ENCODE data around the gene FAM3D.

Gene FAM3D

DNA sequence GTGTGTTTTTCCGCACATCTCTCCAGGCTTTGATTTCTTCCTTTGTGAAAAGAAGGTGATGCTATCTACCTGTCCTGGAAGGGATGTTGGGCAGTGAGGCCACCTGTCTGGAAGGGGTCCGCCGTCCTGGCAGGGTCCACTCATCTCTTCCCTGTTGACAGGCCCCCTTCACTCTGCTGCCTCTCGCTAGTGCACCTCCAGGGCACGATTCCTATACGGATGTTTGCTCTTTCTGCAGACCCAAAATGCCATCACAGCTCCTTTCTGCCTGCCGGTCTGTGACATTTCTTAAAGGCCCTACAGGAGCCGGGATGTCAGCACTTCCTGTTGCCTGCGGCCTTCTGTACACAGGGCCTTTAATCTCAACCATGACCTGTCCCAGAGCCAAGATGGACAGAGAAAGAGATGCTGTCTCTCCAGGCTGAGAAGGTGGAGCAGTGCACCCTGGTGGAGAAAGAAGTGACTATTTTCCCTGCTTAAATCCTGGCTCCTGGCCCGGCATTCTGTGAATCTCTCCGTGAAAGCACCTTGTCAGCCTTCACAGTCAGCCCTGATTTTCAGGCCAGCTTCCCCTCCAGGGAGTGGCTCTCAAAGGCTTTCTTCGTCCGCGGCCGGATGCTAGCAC lies 7.4 kb downstream of the FAM3D start:
- Histone ChIP-seq H3K36me3 (no peaks in the 10 kb centered on the region), H3K4me3 (ENCODE audit: low read depth, low read length) (no peak overlapping the region), H3K27me3 (no peaks in the 10 kb centered on the region), H3K9me3 (no peaks in the 10 kb centered on the region), H3K4me1 (no peaks in the 10 kb centered on the region)
- TF ChIP-seq, protein P1, sequence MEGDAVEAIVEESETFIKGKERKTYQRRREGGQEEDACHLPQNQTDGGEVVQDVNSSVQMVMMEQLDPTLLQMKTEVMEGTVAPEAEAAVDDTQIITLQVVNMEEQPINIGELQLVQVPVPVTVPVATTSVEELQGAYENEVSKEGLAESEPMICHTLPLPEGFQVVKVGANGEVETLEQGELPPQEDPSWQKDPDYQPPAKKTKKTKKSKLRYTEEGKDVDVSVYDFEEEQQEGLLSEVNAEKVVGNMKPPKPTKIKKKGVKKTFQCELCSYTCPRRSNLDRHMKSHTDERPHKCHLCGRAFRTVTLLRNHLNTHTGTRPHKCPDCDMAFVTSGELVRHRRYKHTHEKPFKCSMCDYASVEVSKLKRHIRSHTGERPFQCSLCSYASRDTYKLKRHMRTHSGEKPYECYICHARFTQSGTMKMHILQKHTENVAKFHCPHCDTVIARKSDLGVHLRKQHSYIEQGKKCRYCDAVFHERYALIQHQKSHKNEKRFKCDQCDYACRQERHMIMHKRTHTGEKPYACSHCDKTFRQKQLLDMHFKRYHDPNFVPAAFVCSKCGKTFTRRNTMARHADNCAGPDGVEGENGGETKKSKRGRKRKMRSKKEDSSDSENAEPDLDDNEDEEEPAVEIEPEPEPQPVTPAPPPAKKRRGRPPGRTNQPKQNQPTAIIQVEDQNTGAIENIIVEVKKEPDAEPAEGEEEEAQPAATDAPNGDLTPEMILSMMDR (IDR thresholded peaks at IDR 0.05; ENCODE audit: low read depth, low read length): peak; percentile 46
- DNase-seq: no peak

DNA sequence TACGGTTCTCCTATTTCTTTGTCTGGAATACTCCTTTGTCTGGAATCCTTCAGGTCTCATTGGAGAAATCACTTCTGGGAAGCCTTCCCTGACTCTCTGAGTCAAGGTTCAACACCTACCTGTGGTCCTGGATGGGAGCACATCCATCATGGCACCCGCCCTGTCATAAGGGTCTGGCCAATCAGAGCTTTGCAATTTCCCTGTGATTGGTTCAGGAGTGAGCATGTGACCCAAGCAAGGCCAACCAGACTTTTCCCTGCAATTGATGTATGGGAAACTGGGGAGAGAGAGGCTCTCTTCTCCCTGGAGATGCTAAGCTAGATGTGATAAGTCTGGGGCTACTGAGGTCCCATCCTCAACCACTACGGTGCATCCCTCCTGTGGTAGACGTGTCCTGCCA lies 8.1 kb downstream of the FAM3D start:
- Histone ChIP-seq H3K36me3 (no peaks in the 10 kb centered on the region), H3K4me3 (ENCODE audit: low read depth, low read length) (no peak overlapping the region), H3K27me3 (no peaks in the 10 kb centered on the region), H3K4me1 (no peaks in the 10 kb centered on the region), H3K9me3 (no peaks in the 10 kb centered on the region)
- no peak for DNase-seq
- TF ChIP-seq, protein P1 (IDR thresholded peaks at IDR 0.05; ENCODE audit: low read depth, low read length): no peak

DNA sequence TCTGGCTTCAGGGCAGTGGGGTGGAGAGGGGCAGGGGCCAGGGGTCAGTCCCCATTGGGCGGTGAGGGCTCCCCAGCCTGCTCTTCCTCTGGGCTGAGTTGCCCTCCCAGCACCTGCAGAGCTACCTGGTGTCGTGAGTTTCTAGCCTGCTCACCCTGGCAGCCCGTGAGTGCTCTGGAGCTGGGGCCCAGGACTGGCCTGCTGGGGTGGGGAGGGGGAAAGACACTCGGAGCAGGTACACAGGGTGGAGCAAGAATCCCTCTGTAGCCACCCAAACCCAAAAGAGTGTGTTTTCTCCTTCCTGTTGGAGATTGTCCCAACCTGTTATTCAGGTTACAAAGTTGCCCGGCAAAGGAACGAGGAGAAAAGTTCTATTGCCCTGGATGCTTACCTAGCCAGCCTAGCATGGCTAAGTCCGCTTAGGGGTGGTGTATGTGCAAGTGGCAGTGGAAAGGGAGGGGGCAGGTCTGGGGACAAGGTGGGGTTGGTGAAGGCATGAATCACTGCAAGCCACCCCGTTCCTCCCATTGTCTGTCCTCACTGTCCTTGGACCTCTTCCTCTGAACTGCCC lies 8.9 kb downstream of the FAM3D start:
- no peaks in the 10 kb centered on the region for H3K36me3 ChIP-seq
- TF ChIP-seq, protein P1 (IDR thresholded peaks at IDR 0.05; ENCODE audit: low read depth, low read length): no peak

DNA sequence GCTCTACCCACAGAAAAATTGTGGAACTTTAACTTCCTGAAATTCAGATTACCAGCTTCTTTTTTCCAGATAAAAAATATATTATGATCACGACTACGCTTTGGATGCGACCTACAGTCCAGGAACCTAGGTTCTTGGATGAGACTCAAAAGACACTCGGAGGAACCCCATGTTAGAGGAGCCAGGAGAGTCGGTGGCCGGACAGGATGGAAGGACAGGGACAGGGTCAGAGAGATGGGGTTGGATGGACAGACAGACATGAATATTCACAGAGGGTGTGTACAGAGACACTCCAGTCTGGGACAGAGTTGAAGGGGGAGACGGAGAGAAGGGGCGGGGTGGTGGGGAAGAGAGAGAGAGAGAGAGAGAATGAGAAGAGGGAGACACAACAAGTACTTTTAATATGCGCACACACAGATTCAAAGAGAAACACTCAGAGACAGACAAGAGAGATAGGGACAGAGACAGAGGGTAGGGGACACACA lies 9.5 kb downstream of the FAM3D start:
- H3K9me3 ChIP-seq: no peaks in the 10 kb centered on the region
- no peaks in the 10 kb centered on the region for H3K36me3 ChIP-seq
- H3K4me1 ChIP-seq: no peaks in the 10 kb centered on the region
- TF ChIP-seq, protein P1 (IDR thresholded peaks at IDR 0.05; ENCODE audit: low read depth, low read length): no peak
- no peaks in the 10 kb centered on the region for H3K27me3 ChIP-seq
- DNase-seq: no peak
- no peak overlapping the region for H3K4me3 ChIP-seq (ENCODE audit: low read depth, low read length)

More for the DNA sequence above, 8.9 kb downstream of the FAM3D start:
- H3K27me3 ChIP-seq: no peaks in the 10 kb centered on the region
- DNase-seq: no peak
- no peaks in the 10 kb centered on the region for H3K9me3 ChIP-seq
- no peak overlapping the region for H3K4me3 ChIP-seq (ENCODE audit: low read depth, low read length)
- H3K4me1 ChIP-seq: no peaks in the 10 kb centered on the region

DNA sequence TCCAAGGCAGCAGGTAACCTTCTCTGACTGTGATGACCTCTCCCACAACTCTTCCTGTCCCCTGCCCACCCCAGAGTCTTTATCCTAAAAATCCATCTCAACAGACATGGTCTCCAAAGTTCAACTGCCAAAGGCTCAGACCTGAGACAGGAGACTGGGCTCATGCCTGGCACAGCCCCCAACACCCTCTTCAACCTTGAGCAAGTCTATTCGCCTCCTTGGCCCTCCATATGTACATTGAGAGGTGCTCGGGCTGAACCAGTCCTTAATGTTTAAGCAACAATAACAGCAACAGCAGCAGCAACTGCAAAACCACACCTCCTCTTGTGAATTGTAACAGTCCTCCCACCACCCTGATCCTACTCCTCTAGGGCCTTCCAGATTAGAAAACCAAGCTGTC lies 9.9 kb downstream of the FAM3D start:
- Histone ChIP-seq H3K27me3 (no peaks in the 10 kb centered on the region), H3K36me3 (no peaks in the 10 kb centered on the region), H3K4me3 (ENCODE audit: low read depth, low read length) (no peak overlapping the region), H3K4me1 (no peaks in the 10 kb centered on the region), H3K9me3 (no peaks in the 10 kb centered on the region)
- no peak for DNase-seq
- TF ChIP-seq, protein P1 (IDR thresholded peaks at IDR 0.05; ENCODE audit: low read depth, low read length): no peak

DNA sequence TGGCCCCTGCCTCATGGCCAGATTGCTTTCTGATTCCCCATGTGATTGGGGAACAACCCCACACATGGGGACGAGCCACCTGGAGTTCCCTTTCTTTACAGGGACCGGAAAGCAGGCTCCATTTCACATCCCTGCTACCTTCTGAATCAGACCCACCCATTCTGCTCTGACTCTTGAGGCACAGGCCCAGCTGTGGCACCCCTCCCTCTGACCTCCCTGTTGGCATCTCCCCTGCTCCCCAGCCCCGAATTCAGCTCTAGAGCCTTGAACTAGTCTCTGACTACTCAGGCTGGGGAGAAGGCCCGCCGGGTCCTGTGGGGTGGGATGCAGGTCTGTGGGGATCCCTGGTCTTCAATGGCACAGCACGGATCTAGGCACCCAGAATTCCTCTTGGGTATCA lies 12.1 kb downstream of the FAM3D start:
- H3K9me3 ChIP-seq: no peaks in the 10 kb centered on the region
- no peak for DNase-seq

More for the DNA sequence above, 12.1 kb downstream of the FAM3D start:
- no peaks in the 10 kb centered on the region for H3K27me3 ChIP-seq
- no peaks in the 10 kb centered on the region for H3K36me3 ChIP-seq
- H3K4me3 ChIP-seq (ENCODE audit: low read depth, low read length): no peak overlapping the region
- H3K4me1 ChIP-seq: no peaks in the 10 kb centered on the region
- TF ChIP-seq, protein P1 (IDR thresholded peaks at IDR 0.05; ENCODE audit: low read depth, low read length): no peak
